ENCODE results near the gene CCDC192. TPM values are rescaled to one million over a fixed set of nuclear protein-coding genes. Genes with fewer than 3 reads are reported as not detected.

CCDC192 gene
- total and polyA plus RNA-seq, 2 of the 4 experiments (the other 2 are of a cell fraction) = not detected

GRCh38 chr5:127957183-127957582 lies 254.0 kb downstream of the CCDC192 start:
- Histone ChIP-seq H3K9me1 (ENCODE audit: insufficient read depth, low read length) (peaks cover 8% of the 10 kb centered on the region; the same call in 1 of the 2 replicates), H3K4me1 (ENCODE audit: control insufficient read depth, insufficient read depth, low read length) (peaks cover 8% of the 10 kb centered on the region), H4K8ac (ENCODE audit: low read depth in 2 of 2, low read length in 2 of 2) (no peak overlapping the region), H3K9me3 (ENCODE audit: control insufficient read depth, insufficient read depth, low read length) (no peaks in the 10 kb centered on the region), H2AFZ (replicated peaks; ENCODE audit: low read length, poor library complexity) (peak overlapping the region; percentile 4), H3K27ac (ENCODE audit: insufficient read depth, low read length) (no peak overlapping the region), H3K14ac (replicated peaks; ENCODE audit: low read depth, low read length) (no peak overlapping the region), H4K20me1 (ENCODE audit: insufficient read depth, low read length) (no peaks in the 10 kb centered on the region), H2BK15ac (ENCODE audit: low read depth, low read length) (no peak overlapping the region), H3K4me2 (ENCODE audit: low read depth, low read length) (no peak overlapping the region), H3K79me1 (ENCODE audit: low read depth in 1 of 2, low read length in 2 of 2) (no peaks in the 10 kb centered on the region; a peak in 1 of 4 replicates), H2BK5ac (ENCODE audit: low read depth, low read length, poor library complexity, severe bottlenecking) (no peak overlapping the region), H3K27me3 (ENCODE audit: control insufficient read depth, insufficient read depth, low read length) (no peaks in the 10 kb centered on the region), H2AK5ac (ENCODE audit: low read depth, low read length) (no peak overlapping the region), H3K56ac (ENCODE audit: extremely low read depth, insufficient read depth, low read length) (no peak overlapping the region), H4K91ac (ENCODE audit: insufficient read depth, low read depth, low read length) (no peak overlapping the region), H3K4me3 (ENCODE audit: insufficient read depth, low read depth, low read length) (no peak overlapping the region), H3K18ac (ENCODE audit: low read depth, low read length) (no peak overlapping the region), H4K5ac (ENCODE audit: low read depth, low read length) (no peak overlapping the region), H2BK20ac (ENCODE audit: low read depth, low read length) (no peak overlapping the region), H2AK9ac (replicated peaks; ENCODE audit: low read depth, low read length, poor library complexity) (no peak overlapping the region), H3K23ac (ENCODE audit: low read depth, low read length) (no peak overlapping the region), H3K4ac (ENCODE audit: low read depth, low read length) (no peak overlapping the region), H2BK120ac (ENCODE audit: low read depth, low read length) (no peak overlapping the region), H3K9ac (ENCODE audit: low read depth, low read length) (no peak overlapping the region), H3K36me3 (ENCODE audit: control insufficient read depth, insufficient read depth, low read length) (no peaks in the 10 kb centered on the region)
- ChIA-PET POLR2A (ENCODE audit: unreplicated experiment) (no interaction called here), CTCF (no interaction called here)
- peak; percentile 72 for DNase-seq
- peak; percentile 33 for TF ChIP-seq RCOR1 (IDR thresholded peaks at IDR 0.05; ENCODE audit: insufficient replicate concordance, low read length)
- TF ChIP-seq ELK1 (IDR thresholded peaks at IDR 0.05; ENCODE audit: borderline replicate concordance, low read depth, low read length) = no peak
- intact Hi-C loops (cut with micrococcal nuclease) (no loop called here), dilution Hi-C loops (cut with HindIII; ENCODE audit: low sequenced_read_pairs, unreplicated experiment) (no loop called here), in situ Hi-C loops (cut with MboI; ENCODE audit: low sequenced_read_pairs) (no loop called here)
- ATAC-seq (ENCODE audit: low read depth) = peak; percentile 65
- WGBS, 2 experiments (ENCODE audit: extremely low coverage in 2 of 2, insufficient read length in 1 of 2) = no CpG with 5 or more reads among the region's 2 CpGs
- BruUV-seq (replicated peaks) = no TSS peak

All from IMR-90 (cell line).